Stimulated activated CD4-positive, alpha-beta T cell treated with anti-CD3 and anti-CD28 coated beads, Interleukin-4, amount 100 ng/mL, for 48 hours (primary cell): ENCODE data around the gene GPR15.
A peak's percentile ranks its signal among the peaks of the same experiment; 100 is the strongest.

ENCODE experiments used
- DNase-seq, 2 donors: peaks; one replicate each; pipeline ENCODE4 v3.0.0-alpha.2; 2020; ENCODE audit warnings: low read depth in 2 of 2

GPR15 gene

DNA sequence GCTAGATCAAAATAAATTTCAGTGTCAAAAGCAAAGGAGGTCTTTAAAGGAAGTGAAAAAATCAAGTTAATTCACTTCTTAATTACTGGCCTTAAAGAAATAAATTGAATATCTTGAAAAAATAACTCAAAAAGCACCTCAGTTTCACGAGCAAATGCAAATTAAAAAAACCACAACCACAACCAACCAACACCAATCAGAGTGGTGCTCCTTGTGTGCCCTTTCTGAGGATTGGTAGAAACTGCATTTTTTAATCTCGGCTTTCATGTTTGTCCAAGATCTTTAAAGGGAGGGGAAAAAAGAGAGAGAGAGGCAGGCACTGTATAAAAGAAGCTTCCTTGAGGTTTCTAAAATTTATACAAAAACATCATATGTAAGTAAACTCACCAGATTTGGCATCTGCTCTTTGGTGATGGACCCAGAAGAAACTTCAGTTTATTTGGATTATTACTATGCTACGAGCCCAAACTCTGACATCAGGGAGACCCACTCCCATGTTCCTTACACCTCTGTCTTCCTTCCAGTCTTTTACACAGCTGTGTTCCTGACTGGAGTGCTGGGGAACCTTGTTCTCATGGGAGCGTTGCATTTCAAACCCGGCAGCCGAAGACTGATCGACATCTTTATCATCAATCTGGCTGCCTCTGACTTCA lies at the start of gene GPR15:
Gene GPR15 (plus strand): TSS at position 357 of the 653 bp plus-strand sequence. CDS start 56 bp downstream, at position 413.
- no peak for DNase-seq

DNA sequence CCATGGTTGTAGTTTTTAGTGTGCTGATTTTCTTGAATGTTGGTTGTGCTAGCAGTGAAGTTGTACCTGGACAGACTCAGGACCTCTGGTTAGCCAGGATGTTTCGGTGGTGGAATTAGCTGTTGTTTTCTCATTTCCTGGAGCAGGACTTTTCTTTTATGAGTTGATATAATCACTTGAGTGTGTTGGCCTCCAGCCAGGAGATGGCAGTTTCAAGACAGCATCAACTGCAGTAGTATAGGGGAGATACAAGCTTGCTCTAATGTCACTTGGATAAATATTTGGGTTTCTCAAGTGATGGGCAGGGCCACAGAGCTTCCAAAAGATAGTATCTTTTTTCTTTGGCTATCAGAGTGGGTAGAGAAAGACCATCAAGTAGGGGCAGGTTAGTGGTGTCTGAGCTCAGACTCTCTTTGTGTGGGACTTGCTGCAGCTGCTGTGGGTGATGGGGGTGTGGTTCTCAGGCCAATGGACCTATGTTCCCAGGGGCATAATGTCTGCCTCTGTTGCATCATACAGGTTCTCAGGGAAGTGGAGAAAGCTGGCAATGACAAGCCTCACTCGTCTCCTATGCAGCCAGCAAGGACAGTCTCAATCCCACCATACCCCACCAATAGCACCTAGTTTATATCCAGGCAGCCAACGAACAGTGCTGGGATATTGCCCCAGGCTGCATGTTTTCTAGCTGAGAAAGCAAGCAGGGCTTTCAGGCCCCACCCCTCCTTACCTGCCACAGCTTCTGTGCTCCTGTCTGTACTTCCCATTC lies 48.9 kb upstream of the GPR15 start:
- DNase-seq: no peak

DNA sequence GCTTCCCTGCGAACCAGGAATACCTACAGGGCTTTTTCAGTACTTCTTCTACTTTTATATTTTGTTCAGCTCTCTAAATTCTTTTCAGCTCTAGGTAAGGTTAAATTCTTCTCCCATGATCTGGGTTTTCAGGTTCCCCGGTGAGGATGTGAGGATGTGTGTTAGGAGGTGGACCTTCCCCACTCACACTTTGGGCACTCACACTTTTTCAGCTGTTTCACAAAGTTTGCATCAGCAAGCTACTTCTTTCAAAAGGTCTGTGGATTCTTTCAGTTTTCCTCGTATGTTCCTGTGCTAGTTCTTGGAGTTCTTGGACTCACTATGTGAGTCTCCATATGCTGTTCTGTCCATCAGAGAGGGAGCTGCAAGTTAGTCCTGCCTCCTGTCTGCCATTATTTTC lies 48.2 kb upstream of the GPR15 start:
- no peak for DNase-seq

DNA sequence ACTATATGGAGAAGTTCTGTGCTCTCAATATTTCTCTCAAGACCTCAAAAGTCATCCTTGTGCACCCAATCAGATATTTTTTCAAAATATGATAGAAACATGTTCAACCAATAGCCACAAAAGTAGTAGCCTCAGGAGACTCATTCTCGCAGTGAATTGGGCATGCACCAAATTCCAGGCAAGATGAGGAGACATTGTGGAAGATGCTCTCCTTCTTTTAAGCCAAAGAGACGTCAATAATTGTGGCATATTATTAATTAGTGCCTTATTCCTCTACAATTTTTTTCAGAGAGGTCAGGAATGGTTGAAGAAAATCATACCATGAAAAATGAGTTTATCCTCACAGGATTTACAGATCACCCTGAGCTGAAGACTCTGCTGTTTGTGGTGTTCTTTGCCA lies 34.4 kb upstream of the GPR15 start, which contains the start of gene OR5K2:
Gene OR5K2 (plus strand): TSS at position 301 of the 400 bp plus-strand sequence. CDS start 0 bp downstream, at position 301.
- DNase-seq: no peak

DNA sequence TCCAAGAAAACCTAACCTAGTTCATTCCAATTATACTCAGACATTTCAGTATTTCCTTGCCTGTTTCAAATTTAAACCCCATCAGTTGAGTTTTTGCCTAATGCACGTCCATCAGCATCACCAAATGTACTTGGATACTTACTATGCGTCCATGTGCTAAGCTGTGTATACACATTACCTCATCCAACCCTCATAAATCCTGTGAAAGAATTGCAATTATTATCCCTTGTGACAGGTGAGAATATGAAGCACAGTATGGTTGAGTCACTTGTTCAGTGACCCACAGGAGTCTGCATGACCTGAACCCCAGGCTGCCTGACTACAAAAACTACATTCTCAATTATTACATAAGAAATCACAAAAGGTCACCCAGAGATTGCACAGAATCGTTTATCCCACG lies 31.8 kb upstream of the GPR15 start:
- DNase-seq: no peak

DNA sequence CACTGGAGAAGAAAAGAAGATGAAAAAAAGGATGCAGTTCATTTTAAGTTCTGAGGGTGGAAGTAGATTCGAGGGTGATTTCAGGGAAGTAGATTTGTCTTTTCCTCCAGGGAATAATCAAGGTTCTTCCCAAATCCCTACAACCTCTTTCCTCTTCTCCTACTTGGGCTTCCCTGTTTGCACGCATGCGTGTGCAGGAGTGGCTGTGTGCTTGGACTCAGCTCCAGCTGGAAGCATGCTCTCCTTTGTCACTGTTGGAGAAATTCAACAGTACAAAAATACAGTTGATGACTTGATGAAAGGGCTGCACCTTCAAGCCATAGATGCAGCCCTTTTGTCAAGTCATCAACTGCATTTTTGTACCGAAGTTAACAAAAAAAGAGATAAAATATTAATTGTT lies 30.5 kb upstream of the GPR15 start:
- no peak for DNase-seq

DNA sequence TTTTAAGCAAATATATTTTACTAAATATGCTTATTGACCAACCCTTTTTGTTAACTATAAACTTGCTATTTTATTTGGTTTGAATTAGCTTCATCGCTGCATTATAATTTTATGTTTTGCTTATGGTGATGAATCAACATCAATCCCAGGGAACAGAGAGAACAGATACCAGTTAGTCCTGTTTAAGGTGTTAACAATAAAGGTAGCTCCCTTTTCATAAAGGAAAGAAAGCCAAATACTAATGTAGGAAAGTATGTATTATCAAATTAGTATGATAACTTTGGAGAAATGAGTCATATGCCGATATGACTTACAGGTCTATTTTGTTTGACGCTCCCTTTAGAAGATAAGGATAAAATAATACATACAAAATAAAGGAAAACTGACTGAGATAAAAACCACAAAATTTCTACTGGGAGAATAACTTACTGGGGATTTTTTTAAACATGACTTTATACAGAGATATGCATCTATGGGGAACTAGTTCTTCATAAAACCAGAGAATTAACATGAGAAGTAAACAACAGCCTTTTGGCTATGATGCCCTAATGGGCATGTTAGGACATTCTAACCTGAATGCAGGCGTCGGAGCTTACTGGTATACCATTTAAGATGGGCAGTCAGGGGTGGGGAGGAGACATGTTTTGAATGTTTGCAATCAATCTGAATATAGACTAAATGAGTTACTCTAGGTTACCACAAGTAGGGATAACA lies 29.8 kb upstream of the GPR15 start:
- no peak for DNase-seq

DNA sequence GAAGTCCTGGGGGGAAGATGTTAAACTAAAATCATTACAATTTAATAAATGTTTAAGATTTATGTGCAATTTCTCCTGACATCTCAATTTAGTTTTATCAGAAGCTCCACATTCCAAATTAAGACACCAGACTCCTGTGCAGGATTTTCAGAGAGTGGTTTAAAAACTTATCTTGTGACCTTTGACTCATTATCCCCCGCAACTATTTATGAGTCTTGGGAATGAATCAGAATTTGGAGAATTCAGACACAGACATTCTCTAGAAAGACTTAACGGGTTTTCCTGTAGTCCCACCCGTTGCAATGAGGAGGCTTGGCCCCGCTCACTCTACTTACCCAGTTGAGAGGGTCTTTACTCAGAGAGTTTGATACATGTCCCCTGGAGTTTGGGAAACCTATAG lies 27.2 kb upstream of the GPR15 start:
- DNase-seq: no peak

DNA sequence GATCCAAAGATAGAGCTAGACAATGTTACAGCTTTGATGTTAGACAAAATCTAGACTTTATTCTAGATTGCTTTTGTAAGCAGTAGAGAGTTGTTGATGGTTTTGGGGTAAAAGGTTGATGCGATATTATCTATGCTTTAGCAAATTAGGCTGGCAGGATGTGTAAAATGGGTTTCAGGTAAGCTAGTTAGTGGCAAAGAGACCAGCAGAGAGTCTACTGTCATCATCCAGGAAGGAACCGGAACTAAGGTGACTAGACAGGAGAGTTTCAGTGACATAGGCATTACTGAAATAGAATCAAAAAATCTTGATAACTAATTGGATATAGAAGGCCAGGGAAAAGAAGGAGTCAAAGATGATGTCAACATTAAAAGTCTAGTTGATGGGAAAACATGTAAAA lies 23.2 kb upstream of the GPR15 start:
- DNase-seq: no peak

DNA sequence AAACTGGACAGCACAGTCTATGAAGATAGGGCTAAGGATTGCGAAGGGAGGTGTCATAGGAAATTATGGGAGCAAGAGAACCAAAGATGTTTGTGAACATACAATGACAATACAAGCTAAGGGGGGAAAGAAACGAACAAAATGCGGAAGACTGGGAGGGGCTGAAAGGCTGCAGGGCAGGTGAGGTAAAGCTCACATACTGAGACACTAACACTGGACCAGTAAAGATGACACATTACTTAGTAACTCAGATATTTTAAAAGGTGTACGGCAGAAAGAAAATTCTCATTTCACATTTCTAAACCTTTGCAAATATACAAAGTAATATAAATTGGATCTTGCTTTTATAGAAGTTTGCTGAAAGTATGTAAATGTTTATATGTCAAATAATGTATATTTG lies 19.2 kb upstream of the GPR15 start:
- no peak for DNase-seq

DNA sequence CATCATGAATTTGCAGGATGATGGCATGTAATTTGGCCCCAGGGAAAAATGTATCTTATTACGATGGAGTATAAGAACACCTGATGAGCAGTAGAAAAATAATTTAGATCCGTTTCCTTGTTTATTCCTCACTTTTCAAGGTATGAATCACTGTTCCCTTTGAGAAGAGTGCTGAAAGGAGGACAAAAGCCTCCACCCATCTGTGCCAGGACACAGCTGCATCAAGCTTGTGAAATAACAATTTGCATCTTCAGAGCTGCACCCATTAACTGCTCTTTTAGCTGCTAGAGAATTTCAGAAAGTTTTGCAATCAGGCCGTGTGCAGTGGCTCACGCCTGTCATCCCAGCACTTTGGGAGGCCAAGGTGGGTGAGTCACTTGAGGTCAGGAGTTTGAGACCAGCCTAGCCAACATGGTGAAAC lies 18.7 kb upstream of the GPR15 start:
- no peak for DNase-seq

DNA sequence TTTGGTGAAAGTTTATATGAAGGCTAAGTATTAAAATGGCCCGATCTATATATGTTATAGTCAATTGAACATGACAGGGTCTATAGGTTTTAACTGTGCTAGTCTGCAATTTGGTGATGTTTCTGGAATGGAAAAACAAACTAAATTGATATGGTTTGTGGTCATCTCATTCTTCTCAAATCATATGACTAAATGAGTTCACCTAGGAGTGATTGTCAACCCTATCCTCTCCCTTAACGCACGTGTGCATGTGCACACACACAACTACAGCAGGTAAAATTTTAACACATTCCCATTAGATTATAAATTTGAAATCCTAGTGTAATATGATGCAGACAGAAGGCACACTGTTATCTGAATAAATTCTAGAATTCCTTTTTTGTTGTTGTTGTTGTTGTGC lies 18.0 kb upstream of the GPR15 start:
- no peak for DNase-seq

DNA sequence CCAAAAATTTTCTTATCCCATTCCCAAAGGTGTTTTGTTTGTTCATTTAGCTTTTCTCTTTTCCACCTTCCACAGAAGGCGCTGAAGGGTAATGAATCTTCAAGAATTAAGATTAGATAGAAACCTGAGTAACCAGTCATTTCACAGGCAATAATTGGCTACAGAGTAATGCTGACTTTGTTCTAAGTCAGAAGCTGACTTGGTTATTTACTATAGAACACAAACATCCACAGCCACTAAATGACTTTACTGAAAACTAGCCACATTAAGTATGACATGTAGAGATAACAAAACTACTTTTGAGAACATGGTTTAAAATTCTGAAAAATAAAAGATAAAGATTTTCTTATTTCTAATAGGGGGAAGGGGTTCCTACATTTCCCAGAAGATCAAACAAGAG lies 16.8 kb upstream of the GPR15 start:
- no peak for DNase-seq

DNA sequence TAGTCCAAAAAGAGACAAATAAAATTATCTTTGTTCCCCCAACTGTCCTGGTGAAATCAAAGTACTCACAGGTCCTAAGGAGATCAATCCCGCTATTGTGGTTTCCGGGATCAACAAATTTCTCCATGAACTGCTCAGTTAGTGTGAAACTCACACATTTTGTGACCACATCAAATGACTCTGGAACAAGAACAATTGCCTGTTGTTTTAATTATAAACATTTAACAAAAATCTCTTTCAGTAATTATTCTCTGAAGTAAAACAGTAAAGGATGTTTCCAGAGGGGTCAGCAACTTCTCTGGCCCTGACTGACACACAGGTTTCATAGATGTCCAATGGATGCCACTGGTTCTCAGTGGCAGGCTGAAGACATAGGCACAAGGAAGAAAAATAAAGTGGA lies 13.0 kb upstream of the GPR15 start:
- no peak for DNase-seq

DNA sequence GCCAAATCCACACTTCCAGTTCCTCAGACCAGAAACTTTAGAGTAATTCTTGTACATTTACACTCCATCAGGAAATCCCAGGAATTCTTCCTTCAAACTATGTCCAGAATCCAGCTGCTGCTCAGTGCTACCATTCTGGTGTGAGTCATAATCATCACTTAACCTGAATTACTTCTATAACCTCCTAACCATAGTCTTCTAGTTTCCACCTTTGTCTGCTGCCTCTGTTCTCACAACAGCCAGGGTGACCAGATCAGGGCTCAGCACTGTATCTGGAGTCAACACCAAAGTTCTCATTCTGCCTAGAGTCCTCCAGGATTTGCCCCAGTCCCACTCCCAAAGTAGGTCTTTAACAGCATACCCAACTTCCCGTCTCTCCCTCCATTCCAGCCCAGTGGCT lies 12.4 kb upstream of the GPR15 start:
- no peak for DNase-seq

DNA sequence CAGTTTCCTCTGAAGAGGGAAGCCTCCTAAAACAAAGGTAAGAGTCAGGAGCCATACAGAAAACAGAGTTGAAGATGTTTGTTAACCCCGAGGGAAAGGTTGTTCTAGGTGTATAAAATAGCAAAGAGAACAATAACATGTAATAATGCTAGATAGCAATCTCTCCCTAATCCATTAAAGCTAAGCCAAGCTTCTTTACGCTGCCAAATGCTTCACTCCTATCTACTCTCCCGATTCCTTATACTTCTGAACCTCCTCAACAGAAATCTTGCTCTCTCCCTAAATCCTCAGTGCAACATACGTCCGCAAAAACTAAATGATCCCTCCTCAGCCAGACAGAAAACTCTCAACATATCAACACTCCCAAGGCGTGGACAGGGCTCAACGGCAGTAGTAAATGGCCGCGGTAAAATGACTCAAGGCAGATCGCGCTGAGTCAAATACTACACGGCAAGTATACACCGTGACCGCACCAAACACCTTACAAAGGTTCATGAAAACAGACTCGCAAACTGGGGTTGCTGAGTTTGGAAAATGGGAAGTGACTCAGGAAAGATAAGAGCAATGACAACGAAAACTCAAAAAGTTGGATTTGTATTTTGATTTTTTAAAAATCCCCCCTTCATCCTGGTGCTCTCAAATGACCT lies 9.8 kb upstream of the GPR15 start:
- DNase-seq: peak; percentile 43 to 47

DNA sequence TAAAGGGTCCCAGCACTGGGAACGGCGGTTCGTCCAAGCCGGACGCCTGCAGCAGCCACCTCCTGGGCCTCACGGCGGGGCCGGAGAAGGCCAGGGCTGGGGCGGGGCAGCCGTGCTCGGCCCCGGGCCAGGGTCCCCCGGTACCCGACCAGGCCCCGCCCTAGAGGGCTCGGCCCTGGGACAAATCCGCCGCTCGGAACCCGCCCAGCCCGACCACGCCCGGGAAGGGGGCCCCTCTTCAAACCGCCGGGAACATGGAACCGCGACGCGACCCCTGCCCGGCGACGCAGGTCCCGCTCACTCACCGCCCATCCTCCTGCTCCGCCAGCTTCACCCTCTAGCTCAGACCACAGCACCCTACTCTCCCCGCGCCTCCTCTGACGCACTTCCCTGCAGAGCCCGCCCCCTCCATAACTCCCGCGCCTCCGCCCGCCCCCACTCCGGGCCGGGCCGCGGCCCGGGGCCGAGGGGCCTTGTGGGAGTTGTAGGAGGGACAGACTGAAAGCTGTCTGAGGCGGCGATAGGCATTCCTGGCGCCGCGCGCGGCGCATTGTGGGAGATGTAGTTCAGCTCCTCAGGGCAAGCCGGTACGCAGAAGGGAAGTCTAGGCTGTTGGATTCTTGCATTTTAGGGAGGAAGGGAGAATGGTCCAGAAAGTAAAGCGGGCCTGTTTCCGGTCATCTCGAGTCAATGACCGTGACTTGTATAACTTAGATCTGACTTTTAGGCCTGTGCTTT lies 9.1 kb upstream of the GPR15 start, which contains the start of gene CLDND1:
Gene CLDND1 (minus strand): TSS at position 359 of the 738 bp plus-strand sequence. CDS start 1,478 bp downstream, outside the sequence.
- DNase-seq: peak; percentile 88 to 93

DNA sequence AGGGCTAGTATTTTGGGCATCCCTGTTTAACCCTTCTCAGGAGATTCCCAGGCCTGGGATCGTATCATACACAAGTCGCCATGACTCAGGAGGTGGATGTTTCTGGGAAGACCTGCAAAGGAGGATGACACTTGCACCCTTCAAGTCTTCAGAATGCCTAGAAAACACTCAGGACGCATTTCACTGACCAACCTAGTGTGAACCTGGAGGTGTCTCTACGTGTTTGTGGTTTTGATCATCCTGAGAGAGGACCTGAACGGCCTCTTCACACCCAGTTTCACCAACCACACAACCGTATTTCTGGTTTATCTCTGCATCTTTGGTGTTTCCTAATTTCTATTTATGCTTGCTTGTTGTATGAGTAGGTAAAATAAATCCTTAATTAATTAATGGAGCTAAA lies 6.3 kb upstream of the GPR15 start:
- DNase-seq: no peak

DNA sequence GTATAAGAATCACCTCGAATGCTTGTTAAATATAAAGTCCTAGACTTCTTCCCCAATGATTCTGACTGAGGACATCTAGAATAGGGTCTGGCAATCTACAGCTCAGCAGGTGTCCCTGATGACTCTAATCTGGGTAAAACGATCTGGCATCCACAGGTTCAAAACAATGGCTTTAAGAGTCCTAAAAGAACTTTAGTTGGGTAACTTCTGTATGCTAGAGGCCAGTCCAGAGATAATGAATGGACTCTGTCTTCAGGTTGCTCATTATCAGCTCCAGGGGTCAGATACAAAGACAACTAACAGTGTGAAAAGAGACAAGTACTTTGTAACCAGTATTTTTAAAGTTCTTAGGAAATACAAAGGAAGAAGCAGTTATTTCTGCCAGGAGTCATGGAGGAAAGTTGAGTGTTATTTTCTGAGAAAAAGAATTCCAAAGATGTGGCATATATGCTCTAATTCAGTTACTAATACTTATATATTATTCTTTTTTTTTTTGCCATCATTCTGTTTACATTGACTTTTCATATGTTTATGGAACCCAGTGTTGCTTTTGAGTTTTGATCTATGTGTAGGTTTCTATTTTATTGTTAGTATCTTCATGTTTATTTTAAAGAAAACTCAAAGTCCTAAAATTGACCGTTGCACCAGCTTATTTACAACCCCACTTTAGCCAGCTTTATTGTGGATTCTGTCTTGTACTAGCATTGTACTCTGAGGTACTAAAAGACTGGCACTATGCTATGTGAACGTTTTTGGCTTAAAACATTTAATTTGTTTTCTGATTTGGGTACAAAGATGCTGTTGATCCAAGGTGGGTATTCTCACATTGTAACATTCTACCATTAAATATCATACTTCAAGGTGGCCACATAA lies 3.1 kb upstream of the GPR15 start:
- no peak for DNase-seq

DNA sequence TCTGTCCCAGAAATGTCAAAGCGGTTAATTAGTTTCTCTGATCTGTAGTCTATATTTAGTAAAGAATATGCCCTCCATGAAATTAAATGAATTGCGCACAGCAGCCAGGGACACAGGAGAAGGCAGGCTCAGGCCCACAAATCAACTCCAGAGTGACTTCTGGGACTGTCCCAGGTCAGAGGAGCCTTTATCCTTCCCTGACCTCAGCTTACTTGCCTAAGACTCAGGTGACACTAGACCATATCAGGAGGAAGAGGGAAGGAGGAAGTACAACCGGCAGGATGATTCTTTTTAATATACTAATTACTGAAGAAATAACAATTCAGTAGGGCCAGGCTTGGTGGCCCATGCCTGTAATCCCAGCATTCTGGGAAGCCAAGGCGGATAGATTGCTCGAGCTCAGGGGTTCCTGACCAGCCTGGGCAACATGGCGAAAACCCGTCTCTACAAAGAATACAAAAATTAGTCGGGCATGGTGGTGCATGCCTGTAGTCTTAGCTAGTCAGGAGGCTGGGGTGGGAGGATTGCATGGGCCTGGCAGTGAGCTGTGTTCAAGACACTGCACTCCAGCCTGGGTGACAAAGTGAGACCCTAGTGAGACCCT lies 1.8 kb upstream of the GPR15 start:
- DNase-seq: no peak
